ENCODE data around the gene ZNF502. TPM values are rescaled to one million over a fixed set of nuclear protein-coding genes. Genes with fewer than 3 reads are reported as not detected.

Gene ZNF502
- total RNA-seq, 1 donor from 2014 or later: not detected

GRCh38 chr3:44678480-44679116 is 33.9 kb upstream of the ZNF502 start:
- Mint-ChIP-seq H3K27me3 (ENCODE audit: low read depth) (no peaks in the 10 kb centered on the region), H3K4me3 (no peak overlapping the region), H3K4me1 (no peaks in the 10 kb centered on the region), H3K27ac (no peak overlapping the region), H3K36me3 (peaks cover 35% of the 10 kb centered on the region), H3K9me3 (peaks cover 38% of the 10 kb centered on the region)
- no peak for TF ChIP-seq CTCF (IDR thresholded peaks at IDR 0.05; ENCODE audit: unreplicated experiment)
- no peak for DNase-seq (ENCODE audit: low spot score in 2 of 2, unreplicated experiment in 2 of 2)

- Mint-ChIP-seq H3K27me3 (ENCODE audit: low read depth) (no peaks in the 10 kb centered on the region), H3K9me3 (peaks cover 43% of the 10 kb centered on the region), H3K27ac (no peak overlapping the region), H3K4me1 (peaks cover 5% of the 10 kb centered on the region), H3K36me3 (peaks cover 43% of the 10 kb centered on the region), H3K4me3 (no peak overlapping the region)
- no peak for TF ChIP-seq CTCF (IDR thresholded peaks at IDR 0.05; ENCODE audit: unreplicated experiment)
- no peak for DNase-seq (ENCODE audit: low spot score in 2 of 2, unreplicated experiment in 2 of 2)
These were observed 31.5 kb upstream of the ZNF502 start for GRCh38 chr3:44680921-44681455.

- DNase-seq (ENCODE audit: low spot score in 2 of 2, unreplicated experiment in 2 of 2): no peak
- TF ChIP-seq CTCF (IDR thresholded peaks at IDR 0.05; ENCODE audit: unreplicated experiment): no peak
- H3K4me3 Mint-ChIP-seq: no peak overlapping the region
- peaks cover 40% of the 10 kb centered on the region for H3K36me3 Mint-ChIP-seq
- H3K9me3 Mint-ChIP-seq: peaks cover 54% of the 10 kb centered on the region
- no peak overlapping the region for H3K27ac Mint-ChIP-seq
- H3K27me3 Mint-ChIP-seq (ENCODE audit: low read depth): peaks cover 1% of the 10 kb centered on the region
- peaks cover 5% of the 10 kb centered on the region for H3K4me1 Mint-ChIP-seq
These were observed 30.1 kb upstream of the ZNF502 start for GRCh38 chr3:44682182-44682896.

GRCh38 chr3:44685128-44685800 is 27.2 kb upstream of the ZNF502 start:
- Mint-ChIP-seq H3K36me3 (peaks cover 38% of the 10 kb centered on the region), H3K4me3 (peak overlapping the region; percentile 73), H3K27me3 (ENCODE audit: low read depth) (peaks cover 6% of the 10 kb centered on the region), H3K27ac (peak overlapping the region; percentile 48), H3K4me1 (peaks cover 5% of the 10 kb centered on the region), H3K9me3 (peaks cover 64% of the 10 kb centered on the region)
- DNase-seq (ENCODE audit: low spot score in 2 of 2, unreplicated experiment in 2 of 2): peak; percentile 37 to 69
- TF ChIP-seq CTCF (IDR thresholded peaks at IDR 0.05; ENCODE audit: unreplicated experiment): no peak

- Mint-ChIP-seq H3K27me3 (ENCODE audit: low read depth) (peaks cover 18% of the 10 kb centered on the region), H3K9me3 (peaks cover 68% of the 10 kb centered on the region), H3K4me1 (peaks cover 5% of the 10 kb centered on the region), H3K27ac (no peak overlapping the region), H3K36me3 (peaks cover 23% of the 10 kb centered on the region), H3K4me3 (no peak overlapping the region)
- TF ChIP-seq CTCF (IDR thresholded peaks at IDR 0.05; ENCODE audit: unreplicated experiment): no peak
- DNase-seq (ENCODE audit: low spot score in 2 of 2, unreplicated experiment in 2 of 2): no peak
These were observed 24.6 kb upstream of the ZNF502 start for GRCh38 chr3:44687898-44688297.
